Stimulated activated CD4-positive, alpha-beta T cell treated with anti-CD3 and anti-CD28 coated beads, Interleukin-4, amount 100 ng/mL, for 4 hours (primary cell): ENCODE results near the gene KNSTRN.

Experiments
- DNase-seq, 2 experiments: peaks; one replicate each; pipeline ENCODE4 v3.0.0-alpha.2; 2020

Gene KNSTRN, protein sequence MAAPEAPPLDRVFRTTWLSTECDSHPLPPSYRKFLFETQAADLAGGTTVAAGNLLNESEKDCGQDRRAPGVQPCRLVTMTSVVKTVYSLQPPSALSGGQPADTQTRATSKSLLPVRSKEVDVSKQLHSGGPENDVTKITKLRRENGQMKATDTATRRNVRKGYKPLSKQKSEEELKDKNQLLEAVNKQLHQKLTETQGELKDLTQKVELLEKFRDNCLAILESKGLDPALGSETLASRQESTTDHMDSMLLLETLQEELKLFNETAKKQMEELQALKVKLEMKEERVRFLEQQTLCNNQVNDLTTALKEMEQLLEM

DNA sequence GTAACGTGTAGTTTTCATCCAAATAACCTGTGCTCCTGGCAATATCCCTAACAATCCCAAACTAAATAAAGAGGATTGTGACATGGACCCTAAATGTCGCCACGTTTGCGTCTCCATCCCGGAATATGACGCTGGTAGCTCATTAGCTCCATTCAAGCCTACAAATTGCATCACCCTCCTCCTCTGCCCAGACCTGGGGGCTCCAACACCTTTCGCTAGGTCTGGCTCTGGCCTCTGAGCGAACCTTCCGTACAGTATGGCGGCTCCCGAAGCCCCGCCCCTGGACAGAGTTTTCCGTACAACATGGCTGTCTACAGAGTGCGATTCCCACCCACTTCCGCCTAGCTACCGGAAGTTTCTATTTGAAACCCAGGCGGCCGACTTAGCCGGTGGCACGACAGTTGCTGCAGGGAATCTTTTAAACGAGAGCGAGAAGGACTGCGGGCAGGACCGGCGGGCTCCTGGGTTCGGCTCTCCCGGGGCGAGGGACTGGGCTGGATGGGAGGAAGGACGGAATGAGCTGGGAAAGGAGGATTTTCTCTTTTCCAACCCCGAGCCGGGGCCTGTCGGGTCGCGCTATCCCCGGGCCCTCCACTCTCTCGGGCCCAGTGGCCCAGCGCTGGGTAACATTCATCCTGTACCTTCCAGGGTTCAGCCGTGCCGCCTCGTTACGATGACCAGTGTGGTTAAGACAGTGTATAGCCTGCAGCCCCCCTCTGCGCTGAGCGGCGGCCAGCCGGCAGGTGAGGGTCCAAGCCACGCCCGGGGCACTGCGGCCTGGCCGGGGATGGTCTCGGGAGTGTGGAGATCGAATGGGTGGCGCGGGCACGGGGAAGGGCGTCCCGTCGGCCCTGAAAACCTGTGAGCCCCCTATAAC, at the start of gene KNSTRN:
TSS of gene KNSTRN (plus strand) at position 142 of the 877 bp plus-strand sequence. CDS start at position 257, 115 bp downstream.
- DNase-seq = peak; percentile 88 to 91

DNA sequence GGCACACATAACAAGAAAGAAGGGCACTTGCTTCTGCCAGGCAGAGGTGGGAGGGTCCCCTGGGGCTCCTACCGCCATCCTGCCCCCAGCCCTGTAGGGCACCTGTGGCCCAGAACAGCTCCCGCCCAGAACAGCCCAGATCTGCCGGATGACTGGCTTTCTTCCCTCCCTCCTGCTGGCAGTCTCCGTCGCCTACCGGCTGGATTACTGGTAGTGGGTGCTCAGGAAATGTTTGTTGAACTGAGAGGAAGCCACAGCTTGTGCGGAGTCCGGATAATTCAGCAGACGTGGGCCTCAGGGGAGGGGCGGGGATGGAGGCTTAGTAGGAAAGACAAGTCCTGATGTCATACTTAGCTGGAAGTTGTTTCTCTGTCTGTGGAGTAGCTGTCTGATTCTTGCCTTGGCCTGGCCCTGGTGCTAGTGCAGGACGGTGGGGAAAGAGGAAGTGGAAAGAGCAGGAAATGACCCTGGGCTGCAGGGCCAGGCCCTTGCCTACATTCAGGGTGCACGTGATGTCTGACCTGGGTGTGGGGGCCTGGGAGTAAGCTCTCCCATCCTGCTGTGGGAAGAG, 48.5 kb upstream of the KNSTRN start:
- DNase-seq = peak in 1 of 2 experiments; percentile 34

DNA sequence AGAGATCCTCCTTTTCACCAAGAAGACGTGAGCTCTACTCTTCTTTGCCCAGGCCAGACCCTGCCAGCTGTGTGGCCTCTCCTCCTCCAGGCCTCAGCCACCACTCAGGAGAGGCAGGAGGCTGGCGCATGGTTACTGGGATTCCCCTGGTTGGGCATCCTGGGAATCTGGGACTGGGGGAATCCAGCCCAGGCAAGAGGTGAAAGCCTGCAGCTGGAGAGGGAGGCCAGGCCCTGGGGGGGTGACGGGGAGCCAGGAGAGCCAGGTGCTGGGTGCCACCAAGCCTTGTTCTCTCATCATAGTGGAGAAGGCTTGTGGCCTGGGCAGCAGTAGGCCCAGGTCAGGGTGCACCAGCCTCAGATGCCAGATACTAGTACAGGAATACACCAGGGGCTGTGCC, 48.0 kb upstream of the KNSTRN start:
- DNase-seq = no peak

DNA sequence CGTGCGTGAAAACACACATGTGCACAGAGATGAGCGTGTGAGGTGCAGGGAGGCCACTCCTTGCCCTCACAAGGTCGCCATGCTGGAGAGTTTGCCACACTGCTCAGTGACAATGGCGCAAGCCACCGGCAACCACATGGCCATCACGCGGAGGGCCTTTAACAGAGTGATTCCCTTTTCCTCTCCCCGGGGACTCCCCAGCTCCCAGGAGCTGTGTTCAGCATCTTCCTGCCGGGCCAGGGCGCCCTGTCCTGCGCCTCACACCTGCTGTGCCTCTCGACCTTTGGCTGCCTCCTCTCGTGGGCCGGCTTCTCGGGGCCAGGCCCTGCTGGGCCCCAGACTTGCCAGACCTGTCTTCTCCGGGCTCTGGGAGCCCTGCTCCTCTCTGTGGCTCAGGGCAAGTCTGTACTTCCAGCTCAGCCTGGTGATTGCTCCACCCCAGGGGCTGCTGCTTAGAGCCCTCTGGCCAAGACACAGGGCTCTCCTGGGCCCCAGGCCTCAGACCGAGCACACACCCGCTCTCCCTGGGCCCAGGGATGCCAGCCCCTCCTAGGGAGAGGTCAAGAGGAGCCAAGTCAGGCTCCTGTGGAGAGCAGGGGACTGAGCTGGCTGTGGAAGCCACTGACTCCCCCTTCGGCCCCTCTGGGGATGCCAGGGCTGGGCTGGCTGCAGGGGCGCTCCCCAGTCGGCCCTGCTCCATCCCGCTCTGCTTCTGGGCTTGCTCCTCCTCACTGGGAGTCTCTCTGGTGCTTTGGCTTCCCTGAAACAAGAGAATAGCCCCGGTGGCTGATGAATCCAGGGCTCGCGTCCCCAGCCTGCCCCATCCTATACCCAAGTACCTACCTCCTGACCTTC, 47.4 kb upstream of the KNSTRN start:
- DNase-seq = no peak

DNA sequence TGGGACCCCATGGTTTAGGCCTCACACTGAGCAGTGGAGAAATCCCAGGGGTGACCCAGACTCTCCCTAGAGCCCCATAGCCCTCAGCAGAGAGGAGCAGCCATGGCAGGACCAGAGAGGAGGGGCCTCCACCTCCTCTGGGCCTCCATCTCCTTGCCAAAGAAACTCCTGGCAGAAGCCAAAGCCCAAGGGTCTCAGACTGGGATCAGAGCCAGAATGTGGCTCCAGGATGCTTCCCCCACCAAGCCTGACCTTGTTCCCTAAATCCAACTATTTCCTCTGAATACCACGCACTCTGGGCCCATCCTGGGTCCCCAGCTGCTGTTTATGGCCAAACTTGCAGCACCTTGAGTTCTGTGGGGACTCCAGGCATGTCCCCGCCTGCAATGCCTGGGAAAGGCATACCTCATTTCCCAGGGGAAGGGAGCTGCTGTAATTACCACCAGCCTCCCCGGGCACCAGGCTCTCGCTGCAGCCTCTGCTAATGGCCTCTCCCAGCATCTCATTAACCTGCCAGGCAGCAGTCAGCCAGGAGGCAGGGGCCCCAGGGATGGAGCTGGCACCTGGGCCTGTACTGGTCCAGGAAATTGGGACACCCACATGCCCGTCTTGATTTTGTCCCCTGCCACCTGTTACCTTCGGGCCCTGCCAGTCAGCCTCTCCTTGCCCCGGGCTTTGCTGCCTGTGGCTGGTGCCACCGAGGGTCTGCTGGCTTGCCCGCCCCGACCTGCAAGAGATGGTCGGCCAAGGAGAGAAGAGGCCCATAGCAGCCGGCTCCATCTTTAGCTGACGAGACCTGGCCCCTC, 46.4 kb upstream of the KNSTRN start:
- DNase-seq = no peak

DNA sequence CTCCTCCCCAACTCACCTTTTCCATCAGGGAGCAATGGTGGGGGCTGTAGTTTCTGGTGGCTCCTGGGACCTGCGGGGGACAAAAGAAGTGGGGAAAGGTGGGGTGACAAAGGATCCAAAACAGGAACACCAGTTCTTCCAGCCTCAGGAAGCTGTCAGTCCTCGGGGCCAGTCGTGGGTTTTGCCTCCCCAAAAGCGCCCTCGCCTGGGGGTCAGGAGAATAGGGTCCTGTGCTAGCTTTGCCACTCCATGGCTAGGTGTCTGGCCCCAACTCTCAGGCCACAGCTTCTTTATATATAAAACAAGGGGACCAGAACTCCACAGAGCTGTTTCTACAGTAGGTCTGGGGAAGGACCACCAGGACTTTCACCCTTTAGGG, 45.8 kb upstream of the KNSTRN start:
- no peak for DNase-seq

DNA sequence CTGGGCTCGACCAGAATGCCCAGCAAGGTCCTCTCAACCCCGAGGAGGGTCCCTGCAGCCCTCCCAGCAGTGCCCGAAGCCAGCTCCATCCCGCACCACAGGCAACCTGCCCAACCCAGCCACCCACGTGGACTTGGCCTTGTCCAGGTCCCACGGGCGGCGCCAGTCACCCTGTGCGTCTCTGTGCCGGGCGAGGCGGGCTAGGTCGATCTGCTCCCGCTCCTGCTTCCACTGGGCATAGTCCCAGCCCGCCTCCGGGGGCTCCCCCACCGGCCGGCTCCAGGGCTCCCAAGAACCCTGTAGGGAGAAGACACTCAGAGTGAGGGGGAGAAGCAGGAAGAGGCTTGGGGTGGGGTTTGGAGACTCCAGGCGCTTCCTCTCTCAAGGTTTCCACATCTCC, 44.9 kb upstream of the KNSTRN start:
- DNase-seq = no peak

DNA sequence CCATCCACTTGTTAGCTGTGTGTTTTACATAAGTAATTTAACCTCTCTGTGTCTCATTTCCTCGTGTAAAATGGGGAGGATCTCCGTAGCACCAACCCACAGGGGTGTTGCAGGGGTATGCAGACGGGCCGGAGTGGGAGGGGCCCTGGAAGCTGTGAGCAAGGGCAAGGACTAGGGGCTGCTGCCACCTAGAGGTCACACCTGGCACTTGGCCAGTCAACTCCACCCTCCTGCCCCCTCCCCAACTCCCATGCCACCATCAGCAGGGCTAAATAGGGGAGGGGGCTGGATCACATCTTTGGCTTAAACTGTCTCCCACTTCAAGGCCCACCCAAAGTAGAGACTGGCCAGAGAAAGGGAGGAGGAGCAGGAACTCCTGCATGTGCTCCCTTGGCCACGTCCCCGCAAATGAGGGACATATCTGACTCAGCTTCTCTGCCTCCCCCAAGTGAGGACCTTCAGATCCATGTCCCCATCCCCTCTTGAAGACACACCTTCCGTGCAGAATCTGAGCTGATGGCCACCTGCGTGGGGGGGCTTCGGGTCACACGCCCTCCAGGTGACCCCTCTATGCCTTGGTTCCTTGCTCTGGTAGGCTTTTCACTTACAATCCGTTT, 44.4 kb upstream of the KNSTRN start:
- peak; percentile 73 to 75 for DNase-seq

DNA sequence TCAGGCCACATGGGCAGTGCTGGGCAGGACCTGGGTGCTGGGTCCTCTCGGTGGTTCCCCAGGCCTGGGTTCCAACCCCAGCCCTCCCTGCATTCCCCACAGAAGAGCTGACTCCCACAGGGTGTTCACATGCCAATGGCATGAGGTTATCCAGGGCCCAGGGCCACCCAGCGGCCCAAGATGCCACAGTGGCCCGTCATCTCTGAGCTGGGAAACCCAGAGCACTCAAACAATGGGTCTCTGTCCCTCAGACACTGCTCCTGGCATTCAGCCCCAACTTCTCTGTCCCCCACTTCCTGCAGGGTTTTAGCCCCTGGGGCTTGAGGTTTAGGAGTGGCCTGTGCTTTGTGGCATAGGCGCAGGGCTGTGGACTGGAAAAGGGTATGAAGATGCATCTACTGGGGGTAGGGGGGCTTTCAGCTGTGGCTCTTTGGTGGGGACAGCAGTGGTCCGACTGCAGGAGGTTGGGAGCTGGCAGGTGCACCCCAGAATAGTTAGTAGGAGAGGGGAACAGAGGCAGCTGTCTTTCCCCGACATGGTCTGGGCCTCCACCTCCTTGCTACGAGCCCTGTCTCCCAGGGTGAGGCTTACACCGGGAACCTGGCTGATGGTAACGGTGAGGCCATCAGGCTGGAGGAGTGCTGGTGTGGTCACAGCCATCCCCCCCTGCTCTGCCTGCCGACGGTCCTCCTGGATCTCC, 43.5 kb upstream of the KNSTRN start:
- no peak for DNase-seq

DNA sequence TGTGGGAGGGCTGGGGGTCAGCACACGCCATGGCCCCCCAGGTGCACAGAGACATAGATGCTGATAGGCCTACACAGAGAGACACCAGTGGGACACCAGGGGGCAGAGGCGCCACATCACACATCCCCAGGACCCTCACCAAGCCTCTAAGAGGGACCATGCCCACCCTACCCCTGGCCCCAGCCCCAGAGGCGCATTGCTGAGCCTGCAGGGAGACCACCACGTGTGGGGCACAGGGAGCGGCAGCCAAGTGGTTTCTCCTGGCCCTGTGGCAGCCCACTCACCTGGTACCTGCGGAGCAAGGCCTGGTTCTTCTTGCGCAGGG, 42.9 kb upstream of the KNSTRN start:
- DNase-seq = no peak

DNA sequence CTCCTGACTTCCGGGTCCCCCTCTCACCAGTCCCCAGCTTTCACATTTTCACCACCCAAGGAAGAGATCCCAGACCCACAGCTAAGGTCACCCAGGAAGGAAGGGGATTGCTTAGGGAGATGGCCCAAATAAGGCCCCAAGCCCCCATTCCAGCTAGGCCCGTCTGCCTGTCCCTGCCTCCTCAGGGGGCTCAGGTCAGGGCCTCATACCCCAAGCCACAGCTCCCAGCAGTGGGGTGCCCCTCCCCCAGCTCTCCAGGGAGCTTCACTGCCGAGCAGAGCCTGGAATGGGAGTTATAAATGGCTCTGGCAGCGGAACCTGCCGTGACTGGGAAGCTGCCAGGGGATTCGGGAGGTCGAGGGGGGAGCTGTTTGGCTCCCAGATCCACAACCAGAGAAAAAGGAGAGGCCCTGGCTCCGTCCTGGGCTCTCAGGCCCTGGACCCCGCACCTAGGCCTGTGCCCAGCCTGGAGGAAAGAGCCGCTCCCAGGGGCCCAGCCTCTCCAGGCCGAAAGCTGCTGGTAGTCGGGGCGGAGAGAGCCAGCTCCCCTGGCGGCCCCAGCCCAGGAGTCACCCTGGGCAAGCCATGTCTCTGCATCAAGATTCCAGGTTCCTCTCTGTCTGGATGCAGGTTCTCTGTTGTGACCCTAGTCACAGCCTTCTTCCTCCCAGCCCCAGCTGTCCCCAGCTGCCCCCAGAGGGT, 42.3 kb upstream of the KNSTRN start:
- no peak for DNase-seq

DNA sequence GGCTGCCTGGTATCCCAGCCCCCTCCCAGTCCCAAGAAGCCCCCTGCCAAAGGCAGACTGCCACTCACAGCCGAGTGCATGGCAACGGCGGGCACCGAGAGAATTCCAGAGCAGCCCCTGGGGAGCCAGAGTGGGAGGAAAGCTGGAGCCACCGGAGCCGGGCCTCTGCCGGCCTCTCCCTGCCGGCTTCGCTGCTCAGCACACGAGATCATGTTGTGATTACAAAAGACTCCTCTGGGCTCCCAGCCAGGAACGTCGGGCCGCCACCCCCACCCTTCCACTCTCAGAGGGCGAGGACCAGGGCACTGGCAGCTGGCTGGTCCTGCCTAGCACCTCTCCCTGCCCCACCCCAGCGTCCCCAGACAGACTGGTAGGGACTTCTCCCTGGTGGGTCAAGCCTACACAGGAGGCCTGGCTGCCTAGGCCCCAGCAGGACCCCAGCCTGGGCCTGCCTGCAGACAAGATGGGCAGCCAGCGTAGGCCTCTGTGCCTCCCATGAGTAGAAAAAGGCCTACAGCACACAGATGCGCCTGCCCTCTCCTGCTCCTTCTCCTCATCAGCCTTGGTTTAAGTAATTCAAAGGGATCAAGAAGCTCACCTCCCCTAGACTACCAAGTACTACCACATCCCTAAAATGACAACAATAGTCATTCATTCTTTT, 41.7 kb upstream of the KNSTRN start, which contains the start of gene CCDC9B:
TSS of gene CCDC9B (minus strand) at position 200 of the 661 bp plus-strand sequence. CDS start at position 80, 120 bp downstream.
- no peak for DNase-seq

DNA sequence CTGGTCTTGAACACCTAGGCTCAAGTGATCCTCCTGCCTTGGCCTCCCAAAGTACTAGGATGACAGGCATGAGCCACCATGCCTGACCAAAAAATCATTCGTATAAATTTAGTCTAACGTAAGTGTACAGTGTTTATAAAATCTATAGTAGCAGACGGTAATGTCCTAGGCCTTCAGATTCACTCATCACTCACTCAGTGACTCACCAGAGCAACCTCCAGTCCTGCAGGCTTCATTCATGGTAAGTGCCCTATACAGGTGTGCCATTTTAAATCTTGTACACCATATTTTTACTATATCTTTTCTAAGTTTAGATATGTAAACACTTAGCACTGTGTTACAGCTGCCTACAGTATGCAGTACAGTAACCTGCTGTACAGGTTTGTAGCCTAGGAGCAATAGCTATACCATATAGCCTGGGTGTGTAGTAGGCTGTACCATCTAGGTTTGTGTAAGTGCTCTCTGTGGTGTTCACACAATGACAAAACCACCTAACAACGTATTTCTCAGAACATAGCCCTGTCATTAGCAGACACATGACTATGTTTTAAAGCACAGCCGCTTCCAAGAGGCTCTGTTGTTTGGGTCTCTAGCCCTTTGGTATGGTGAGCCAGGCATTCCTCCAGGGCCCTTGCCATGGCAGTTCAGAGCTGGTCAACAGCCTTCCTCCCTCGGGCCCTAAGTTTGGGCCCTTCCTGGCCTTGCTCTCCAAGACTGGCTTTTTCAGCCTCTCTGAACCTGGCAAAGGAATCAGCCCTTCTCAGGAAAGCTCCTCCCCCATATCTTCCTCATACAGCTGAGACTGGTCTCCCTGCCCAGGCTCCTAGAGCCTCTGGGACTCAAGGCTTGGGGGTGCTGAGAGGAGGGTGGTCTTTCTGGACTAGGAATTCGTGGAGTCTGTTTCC, 39.9 kb upstream of the KNSTRN start:
- no peak for DNase-seq

DNA sequence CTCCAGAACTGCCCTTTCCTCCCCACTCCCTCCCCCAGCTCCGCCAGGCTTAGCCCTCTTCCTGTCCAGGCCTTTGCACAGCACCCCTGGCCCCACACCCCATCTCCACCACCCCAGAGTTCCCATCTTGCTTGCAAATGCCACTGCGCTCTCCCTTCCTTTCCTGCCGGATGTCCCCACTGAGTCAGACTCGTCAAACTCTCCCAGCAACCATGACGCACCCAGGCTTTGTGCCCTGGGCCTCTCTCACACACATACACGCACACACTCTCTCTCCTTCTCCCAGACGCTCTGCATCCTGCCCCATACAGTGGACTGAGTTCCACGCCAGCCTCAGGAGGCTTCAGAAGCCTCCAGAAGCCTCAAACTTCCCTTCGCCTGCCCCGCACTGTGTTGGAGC, 39.0 kb upstream of the KNSTRN start:
- no peak for DNase-seq

DNA sequence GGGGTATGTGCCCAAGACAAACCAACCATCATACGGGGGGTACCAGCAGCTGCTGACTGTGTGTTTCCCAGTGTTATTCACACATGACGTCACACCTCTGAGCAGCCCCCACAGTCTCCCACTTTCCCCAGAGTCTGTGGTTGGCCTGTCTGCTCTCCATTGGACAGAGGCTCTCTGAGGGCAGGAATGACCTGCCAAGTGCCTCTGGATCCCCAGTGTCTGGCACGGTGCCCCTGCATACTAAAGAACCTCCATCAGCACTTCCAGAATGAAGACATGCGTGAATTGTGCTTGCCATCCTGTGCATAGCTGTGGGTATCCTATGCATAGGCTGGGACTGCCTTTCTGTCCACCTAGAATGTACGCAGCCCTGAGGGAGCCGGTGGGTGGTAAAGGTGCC, 38.3 kb upstream of the KNSTRN start:
- DNase-seq = no peak

DNA sequence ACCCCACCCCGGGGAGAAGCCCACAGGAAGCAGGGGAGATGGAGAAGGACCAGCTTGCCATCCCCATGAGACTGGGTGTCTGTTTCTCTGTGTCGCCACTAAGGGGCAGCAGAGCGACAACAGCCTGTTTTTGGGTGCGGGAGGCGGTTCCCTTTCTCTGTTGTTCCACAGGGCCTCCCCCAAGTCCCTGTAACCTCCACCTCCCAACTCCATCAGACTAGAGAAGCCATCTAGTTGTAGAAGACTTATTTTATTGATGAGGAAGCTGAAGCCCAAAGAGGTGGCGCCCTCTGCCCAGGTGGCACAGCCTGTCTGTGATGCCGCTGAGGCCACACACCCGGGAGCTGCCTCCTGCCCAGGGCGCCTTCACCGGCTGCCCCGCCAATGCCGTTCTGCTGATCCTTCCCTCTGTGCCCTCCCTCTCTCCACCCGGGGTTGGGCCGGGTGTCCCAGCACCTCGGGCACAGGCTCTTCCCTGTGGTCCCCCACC, 37.8 kb upstream of the KNSTRN start:
- DNase-seq = peak; percentile 60 to 64

DNA sequence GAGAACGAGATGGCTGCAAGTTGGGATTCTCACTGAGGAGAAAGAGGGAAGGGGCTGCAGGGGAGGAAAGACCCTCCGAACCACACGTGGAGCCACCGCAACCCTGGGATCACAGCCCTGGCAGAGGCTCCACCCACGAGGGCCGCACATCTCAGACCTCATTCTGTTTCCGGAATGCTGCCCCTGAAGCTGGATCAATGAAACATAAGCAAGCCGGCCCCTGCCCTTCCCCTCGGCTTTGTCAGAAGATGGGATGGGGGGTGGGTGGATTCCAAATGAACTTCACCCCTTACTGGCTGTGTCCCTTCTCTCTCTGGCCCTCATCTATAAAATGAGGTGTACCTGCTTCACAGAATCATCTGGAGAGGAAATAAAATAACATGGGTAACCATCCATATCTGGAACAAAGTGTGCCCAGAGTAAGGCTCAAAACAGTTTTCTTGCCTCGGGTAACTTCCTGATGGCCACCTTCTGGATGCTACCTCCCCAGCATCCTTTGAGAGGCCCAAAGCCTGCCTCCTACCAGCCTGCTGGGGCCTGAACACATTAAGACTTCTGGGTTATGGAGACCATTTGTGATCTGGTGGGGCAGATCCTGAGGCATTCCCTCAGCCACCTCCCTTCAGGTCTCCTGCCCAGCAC, 37.2 kb upstream of the KNSTRN start:
- DNase-seq = no peak
